GM21526 (cell line): ENCODE data around the gene RGL2.

Experiments
- ATAC-seq: cut with Tn5 transposase; IDR thresholded peaks from one replicate; pipeline ENCODE4 v1.9.1; 2021; ENCODE audit warnings: moderate library complexity; ENCODE audit not compliant: unreplicated experiment, low FRiP score

Gene RGL2

GRCh38 chr6:33316603-33317418, 18.1 kb upstream of the RGL2 start:
- no peak for ATAC-seq

GRCh38 chr6:33315793-33316602, 17.3 kb upstream of the RGL2 start:
- ATAC-seq = no peak

GRCh38 chr6:33314943-33315792, 16.4 kb upstream of the RGL2 start:
- ATAC-seq = no peak

- ATAC-seq = no peak
These were observed 15.8 kb upstream of the RGL2 start for GRCh38 chr6:33314515-33314942.

- no peak for ATAC-seq
These were observed 15.2 kb upstream of the RGL2 start, which contains the start of gene TAPBP for GRCh38 chr6:33313709-33314514. TSS of gene TAPBP (minus strand) at chr6:33314078. CDS start at chr6:33314041, 37 bp downstream.

- ATAC-seq = no peak
These were observed 14.5 kb upstream of the RGL2 start for GRCh38 chr6:33313105-33313708.

GRCh38 chr6:33312361-33313104, 13.8 kb upstream of the RGL2 start:
- no peak for ATAC-seq

GRCh38 chr6:33306356-33306755, 7.6 kb upstream of the RGL2 start:
- no peak for ATAC-seq

- ATAC-seq = no peak
These were observed 6.3 kb upstream of the RGL2 start for GRCh38 chr6:33305052-33305451.

GRCh38 chr6:33304216-33304615, 5.5 kb upstream of the RGL2 start:
- ATAC-seq = no peak

- no peak for ATAC-seq
These were observed 3.1 kb upstream of the RGL2 start for GRCh38 chr6:33301877-33302276.

- ATAC-seq = peak; percentile 58
These were observed 649 bp upstream of the RGL2 start for GRCh38 chr6:33299237-33299944.

GRCh38 chr6:33297956-33298772, 578 bp downstream of the RGL2 start:
- no peak for ATAC-seq

GRCh38 chr6:33297406-33297955, 1.3 kb downstream of the RGL2 start:
- no peak for ATAC-seq

- ATAC-seq = no peak
These were observed 1.8 kb downstream of the RGL2 start for GRCh38 chr6:33296797-33297405.

- no peak for ATAC-seq
These were observed 2.9 kb downstream of the RGL2 start for GRCh38 chr6:33295621-33296369.
